GM19328 (cell line): ENCODE data around the gene ID4.

ENCODE experiments used
- ATAC-seq: cut with Tn5 transposase; IDR thresholded peaks from one replicate; pipeline ENCODE4 v1.9.1; 2021; ENCODE audit warnings: mild to moderate bottlenecking, moderate library complexity; ENCODE audit not compliant: unreplicated experiment

The ID4 gene

GRCh38 chr6:19836799-19837510, at the start of gene ID4:
Gene ID4, plus strand, starts transcription at chr6:19837370. Its CDS starts 385 bp downstream, at chr6:19837755.
- ATAC-seq = no peak

DNA sequence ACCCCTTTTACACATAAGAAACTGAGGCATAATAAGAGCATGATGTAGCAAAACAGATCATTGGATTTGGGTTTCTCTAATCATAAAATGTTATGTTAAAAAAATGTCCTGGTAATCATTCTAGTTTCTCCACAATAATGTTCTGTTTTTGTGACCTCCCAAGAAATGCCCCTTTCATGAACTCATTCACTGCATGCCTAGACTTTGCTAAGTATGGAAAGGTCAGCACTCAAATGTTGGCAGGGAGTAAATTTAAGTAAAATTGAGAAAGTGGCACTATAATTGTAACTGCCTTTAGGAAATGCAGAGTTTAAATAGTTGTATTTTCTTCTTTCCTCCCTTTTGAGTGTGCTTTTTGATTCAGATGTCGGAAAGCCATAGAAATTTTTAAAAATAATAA, 48.5 kb upstream of the ID4 start:
- ATAC-seq = no peak

DNA sequence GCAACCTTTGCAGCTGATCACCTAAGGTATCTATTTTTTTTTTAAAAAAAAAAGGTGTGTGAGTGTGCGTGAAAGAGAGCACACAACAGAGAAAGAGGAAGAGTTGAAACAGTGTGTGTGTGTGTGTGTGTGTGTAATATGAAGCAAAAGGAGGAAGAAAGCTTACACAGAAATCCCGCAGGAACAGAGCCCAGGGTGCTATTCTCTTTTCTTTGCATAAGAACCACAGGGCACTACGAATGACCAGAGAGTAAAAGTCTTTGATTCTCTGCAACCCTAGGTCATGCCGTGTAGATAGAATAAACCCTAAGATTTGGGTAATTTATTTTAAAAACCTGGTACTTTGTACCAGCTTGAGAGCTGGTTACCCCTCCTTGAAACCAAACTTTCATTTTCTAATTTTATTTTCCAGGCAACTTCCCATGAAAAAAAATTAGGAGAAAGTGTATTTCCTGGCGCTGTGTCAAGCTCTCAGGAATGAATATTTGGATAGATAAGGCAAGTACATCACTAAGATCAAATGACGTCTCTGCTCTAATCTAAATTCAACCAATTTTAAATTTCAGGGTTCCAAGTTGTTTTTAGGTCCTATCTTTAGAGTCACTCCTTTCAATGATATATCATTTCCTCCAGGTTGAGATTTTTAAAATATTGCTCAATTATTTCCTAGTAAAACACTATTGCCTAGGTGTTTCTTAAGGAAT, 47.9 kb upstream of the ID4 start:
- ATAC-seq = no peak

DNA sequence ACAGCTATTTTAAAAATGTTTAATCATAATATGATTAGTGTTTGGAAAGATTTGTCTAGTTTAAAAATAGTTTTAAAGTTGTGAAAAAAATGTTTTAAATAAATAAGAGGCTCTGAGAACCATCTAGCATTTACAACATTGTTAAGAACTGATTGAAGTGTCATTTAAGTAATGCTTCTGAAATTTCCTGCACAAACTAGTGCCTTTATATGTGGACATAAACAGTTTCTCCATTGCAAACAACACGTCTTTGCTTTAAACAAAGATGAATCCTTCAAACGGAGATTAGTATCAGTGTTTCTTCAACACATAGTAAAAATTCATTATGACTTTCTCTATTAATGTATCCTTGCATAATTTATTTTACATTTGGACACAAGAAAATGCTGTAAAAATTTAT, 45.9 kb upstream of the ID4 start:
- ATAC-seq = no peak

DNA sequence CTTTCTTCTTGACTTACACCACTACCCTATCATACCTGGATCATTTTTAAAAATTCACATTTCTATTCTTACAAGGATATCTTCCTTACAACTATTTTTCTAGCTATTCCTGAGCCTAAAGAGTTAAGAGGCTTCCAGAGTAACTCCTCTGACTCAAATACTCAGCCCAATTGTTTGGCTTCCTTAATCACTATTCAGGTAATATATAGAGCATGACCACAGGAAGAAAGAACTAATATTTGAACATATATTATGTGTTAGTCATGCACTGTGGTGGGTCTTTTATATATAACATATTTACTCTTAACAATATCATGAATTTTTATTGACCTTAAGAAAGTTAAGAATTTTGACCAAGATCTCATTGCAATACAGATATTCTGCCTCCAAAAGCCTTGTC, 42.0 kb upstream of the ID4 start:
- no peak for ATAC-seq

DNA sequence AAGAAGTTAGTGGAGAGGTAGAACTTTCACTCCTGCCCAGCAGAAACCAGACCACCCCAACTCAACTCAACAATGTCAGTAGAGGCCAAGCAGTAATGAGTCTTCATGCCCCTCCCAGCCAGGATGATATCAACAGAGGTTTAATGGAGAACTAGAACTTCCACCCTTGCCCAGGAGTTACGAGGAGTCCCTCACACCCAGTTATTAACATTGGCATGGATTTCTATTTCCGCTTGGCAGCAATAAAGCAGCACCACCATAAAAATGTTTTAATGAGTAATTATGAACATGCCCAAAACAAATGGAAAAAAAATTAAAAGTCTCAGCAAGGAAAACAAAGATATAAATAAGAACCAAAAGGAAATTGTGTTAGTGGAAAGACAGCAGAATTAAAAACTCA, 40.7 kb upstream of the ID4 start:
- ATAC-seq = no peak

DNA sequence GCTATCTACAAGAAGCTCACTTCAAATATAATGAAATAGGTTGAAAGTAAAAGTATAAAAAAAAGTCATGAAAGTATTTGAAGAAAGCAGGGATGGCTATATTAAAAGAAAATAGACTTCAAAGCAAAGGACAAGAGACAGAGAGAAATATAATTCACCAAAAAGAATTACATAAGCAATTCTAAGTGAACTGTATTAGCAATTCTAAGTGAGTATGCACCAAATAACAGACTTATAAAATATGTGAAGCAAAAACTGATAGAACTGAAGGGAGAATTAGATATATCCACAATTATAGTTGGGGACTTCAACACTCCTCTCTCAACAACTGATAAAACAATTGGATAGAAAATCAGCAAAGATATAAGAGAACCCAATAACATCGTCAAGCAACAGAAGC, 38.8 kb upstream of the ID4 start:
- ATAC-seq = no peak

GRCh38 chr6:19802656-19803055, 34.5 kb upstream of the ID4 start:
- ATAC-seq = no peak

DNA sequence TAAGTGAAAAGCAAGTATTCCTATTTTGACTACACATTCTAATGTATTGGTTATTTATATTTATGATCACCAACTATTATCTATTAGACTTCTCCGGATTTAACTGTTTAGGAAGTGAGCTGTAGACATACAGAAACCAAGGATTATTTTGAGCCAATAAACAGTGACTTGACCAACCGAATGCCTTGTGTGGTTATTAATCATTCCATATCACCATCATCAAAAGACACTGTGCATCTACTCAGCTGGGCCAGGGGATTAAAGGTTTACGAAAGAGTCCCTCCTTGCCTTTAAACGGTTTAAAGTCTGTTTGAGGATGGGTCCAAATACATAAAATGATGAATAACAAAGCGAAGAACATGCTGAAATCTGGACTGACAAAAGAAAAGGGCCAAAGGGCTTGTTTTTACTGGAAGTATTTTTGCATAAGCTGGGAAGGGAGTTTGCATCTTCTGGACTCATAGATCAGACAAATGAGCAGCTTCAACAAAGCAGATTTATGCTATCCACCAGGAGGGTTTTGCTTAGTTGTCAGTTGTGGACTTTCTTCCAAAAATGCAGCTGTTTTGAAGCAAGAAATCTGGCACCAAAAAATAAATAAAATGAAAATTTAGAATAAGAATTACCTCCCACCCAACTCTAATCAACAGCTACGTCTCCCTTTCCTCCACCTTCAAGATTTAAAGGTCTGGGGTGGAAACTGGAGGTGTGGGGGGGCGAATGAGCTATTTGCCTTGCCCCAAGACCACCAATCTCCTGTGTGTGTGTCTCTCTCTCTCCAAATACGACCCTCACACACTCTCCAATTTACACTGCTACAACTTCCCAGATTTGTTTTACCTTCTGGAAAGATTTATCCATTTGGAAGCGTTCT, 33.6 kb upstream of the ID4 start:
- ATAC-seq = no peak

GRCh38 chr6:19804205-19805128, 32.7 kb upstream of the ID4 start:
- ATAC-seq = peak; percentile 72

DNA sequence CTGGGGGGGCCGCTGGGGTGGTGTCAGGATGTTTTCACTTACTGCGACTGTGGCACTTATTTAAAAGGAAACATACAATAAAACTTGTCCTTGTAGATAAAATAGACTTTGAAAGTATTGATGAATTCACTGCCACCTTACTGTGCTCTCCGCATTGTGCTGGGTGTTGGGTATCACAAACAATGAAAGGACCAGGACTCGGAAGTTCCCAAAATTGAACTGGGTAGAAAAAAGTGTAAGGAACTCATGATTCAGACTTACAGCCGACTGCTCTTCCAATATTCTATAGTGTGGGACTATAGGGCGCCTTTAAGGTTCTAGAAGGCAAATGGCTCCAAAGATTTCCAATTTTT, 32.1 kb upstream of the ID4 start:
- no peak for ATAC-seq

GRCh38 chr6:19806971-19807396, 30.2 kb upstream of the ID4 start:
- no peak for ATAC-seq

- ATAC-seq = no peak
These were observed 25.6 kb upstream of the ID4 start for GRCh38 chr6:19811397-19812079.

GRCh38 chr6:19812512-19813119, 24.6 kb upstream of the ID4 start:
- no peak for ATAC-seq

DNA sequence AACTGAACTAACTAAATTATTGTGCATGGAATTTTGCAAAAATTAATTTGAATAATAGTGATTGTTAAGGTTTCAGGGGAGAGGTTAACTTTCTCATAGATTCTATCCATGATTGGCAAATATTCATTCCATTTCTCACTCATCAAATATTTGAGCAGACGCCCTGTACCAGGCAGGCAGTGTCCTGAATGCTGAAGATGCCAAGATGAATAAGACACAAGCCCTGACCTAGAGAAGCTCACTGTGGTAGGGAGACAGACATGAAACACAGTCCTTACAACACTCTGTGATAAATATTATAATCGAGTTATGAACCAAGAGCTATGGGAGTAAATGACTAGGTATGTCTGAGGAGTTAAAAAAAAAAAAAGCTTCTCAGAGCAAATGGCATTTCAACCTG, 18.4 kb upstream of the ID4 start:
- ATAC-seq = no peak

DNA sequence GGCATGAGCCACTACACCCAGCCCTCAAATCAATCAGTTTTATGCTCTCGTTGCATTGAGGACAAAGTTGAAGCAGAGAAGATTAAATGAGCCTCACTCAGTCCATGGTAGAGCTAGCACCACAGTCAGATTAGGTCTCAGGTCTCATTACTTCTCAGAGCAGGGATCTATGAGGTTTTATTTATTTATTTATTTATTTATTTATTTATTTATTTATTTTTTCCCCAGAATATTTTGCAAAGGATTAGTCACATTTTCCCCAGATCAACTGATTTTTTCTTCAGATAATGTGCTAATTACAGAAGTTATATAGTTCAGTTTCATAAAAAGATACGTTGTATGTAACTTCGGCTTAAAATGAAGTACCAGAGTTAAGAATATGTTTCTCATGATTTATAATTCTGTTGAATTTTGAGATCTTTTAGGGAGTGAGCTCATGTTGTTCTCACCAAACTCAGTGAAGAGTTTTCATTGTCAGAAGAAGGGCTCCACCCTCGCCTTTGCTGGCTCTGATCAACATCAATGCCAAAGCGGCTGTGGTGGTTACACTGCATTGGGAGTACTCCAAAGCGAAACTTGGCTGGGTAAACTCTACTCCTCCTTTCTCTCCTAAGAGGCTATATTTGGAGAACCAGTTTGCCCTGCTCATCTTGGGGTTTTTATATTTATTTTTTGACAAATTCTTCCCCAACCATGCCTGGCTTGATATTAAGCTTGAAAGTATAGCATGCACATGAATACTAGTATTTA, 12.9 kb upstream of the ID4 start:
- no peak for ATAC-seq

GRCh38 chr6:19827247-19827646, 9.9 kb upstream of the ID4 start:
- ATAC-seq = no peak

DNA sequence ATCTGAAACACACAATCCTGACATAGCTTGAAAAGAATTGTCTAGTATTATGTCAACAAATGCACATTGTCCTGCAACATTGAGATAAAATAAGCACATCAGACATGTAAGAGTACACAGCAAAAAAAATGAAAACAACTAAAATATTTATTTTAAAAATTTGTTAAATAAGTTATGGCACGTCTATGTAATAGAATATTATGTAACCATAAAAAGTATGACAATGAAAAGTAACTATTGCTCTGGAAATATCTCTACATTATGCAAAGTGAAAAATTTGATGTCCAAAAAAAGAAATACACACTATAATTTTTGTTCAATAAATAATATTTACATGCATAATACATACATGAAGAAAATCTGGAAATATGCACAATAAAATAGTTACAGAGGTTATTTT, 9.3 kb upstream of the ID4 start:
- ATAC-seq = no peak

DNA sequence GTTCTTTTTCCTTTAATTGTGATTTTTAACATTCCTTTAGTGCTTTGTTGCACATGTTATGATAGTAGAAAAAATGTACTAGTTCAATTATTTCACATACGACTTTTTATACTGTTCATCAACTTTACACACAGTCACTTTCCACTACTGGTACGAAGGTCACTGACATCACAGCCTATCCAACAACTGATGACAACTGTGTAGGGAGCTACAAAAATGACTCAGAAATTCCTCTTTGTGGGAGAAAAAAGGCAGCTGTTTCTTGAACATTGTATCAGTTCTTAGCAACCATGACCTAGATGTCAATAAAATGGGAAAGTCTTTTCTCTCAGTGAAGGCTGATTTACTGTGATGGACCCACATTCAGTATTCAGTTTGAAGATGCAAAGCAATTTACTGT, 7.0 kb upstream of the ID4 start:
- no peak for ATAC-seq
